ENCODE measurements around the gene AOC2.

DNA sequence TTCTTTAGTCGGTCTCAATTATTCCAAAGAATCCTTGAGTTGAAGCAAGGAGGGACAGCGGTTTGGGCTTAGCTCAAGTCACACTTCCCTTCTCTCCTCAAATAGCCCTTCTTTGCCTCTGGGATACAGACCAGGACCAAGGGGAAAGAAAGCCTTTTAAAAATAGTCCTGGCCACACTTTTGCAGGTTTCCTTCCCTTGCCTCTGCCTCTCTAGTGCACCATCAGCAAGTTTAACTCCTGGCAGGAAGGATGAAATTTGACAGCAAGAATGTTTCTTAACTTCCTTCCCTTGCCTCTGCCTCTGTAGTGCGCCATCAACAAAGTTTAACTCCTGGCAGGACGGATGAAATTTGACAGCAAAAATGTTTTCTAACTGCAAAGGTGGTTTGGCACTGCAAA lies 49.0 kb downstream of the AOC2 start:
- no peak for TF ChIP-seq FOXK2 (IDR thresholded peaks at IDR 0.05)
- TF ChIP-seq LEF1 (IDR thresholded peaks at IDR 0.05; ENCODE audit: borderline replicate concordance), result no peak
- TF ChIP-seq, protein P1, sequence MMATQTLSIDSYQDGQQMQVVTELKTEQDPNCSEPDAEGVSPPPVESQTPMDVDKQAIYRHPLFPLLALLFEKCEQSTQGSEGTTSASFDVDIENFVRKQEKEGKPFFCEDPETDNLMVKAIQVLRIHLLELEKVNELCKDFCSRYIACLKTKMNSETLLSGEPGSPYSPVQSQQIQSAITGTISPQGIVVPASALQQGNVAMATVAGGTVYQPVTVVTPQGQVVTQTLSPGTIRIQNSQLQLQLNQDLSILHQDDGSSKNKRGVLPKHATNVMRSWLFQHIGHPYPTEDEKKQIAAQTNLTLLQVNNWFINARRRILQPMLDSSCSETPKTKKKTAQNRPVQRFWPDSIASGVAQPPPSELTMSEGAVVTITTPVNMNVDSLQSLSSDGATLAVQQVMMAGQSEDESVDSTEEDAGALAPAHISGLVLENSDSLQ (IDR thresholded peaks at IDR 0.05), result no peak
- TF ChIP-seq SP1 (IDR thresholded peaks at IDR 0.05), result no peak
- no peak for TF ChIP-seq ELF4 (IDR thresholded peaks at IDR 0.05)

All from HEK293T (cell line).